ENCODE results near the gene HOMER1.

Gene HOMER1

DNA sequence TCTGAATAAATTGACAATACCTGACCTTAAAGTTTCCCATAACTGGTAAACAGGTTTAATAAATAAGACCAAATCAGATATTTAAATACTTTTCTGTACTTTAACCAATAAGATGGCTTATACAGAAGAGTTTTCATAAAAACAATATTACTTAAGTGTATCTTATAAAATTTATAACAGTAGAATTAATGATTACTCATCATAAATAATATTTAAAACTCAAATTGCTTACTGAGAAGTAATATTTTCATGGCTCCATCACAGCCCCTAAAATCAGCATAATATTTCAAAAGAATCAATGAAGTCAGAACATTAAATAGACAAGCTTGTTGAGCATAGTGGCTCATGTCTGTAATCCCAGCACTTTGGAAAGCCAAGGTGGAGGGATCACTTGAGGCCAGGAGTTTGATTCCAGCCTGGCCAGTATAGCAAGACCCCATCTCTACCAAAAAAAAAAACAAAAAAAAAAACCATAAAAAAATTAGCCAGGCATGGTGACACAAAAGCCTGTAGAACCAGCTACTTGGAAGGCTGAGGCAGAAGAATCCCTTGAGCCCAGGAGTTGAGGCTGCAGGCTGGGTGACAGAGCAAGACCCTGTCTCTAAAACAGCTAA lies 23.5 kb downstream of the HOMER1 start:
- H3K4me1 Mint-ChIP-seq, result peaks cover 21% of the 10 kb centered on the region
- H3K36me3 Mint-ChIP-seq (ENCODE audit: low read depth), result peaks cover 16% of the 10 kb centered on the region
- no peaks in the 10 kb centered on the region for H3K27me3 Mint-ChIP-seq (ENCODE audit: low read depth, poor library complexity)
- no peak overlapping the region for H3K27ac Mint-ChIP-seq
- TF ChIP-seq CTCF (IDR thresholded peaks at IDR 0.05), result no peak
- H3K4me3 Mint-ChIP-seq, result no peak overlapping the region
- no peaks in the 10 kb centered on the region for H3K9me3 Mint-ChIP-seq
- DNase-seq, result no peak

GRCh38 chr5:79489773-79490172 lies 24.2 kb downstream of the HOMER1 start:
- Mint-ChIP-seq H3K4me1 (peaks cover 19% of the 10 kb centered on the region), H3K36me3 (ENCODE audit: low read depth) (peaks cover 18% of the 10 kb centered on the region), H3K4me3 (no peak overlapping the region), H3K27me3 (ENCODE audit: low read depth, poor library complexity) (no peaks in the 10 kb centered on the region), H3K27ac (no peak overlapping the region), H3K9me3 (no peaks in the 10 kb centered on the region)
- no peak for DNase-seq
- TF ChIP-seq CTCF (IDR thresholded peaks at IDR 0.05), result no peak

DNA sequence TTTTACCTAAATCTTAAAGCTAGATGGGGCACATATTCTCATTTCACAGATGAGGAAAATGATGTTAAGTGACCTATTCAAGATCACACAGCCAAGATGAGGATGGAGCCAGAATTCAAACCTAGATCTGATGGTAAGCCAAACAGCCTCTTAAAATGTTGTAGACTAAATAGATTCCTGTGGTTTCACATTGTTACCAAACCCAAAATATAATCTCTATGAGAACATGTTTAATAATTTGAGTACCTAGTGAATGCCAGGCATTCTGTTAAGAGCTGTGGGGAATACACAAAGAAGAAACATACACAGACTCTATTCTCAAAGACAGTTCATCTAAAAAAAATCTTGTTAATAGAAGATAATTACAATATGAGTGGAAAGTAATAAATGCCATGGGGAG lies 25.2 kb downstream of the HOMER1 start:
- Mint-ChIP-seq H3K9me3 (peaks cover 5% of the 10 kb centered on the region), H3K4me3 (no peak overlapping the region), H3K4me1 (peaks cover 19% of the 10 kb centered on the region), H3K27me3 (ENCODE audit: low read depth, poor library complexity) (no peaks in the 10 kb centered on the region), H3K27ac (no peak overlapping the region), H3K36me3 (ENCODE audit: low read depth) (peaks cover 20% of the 10 kb centered on the region)
- no peak for TF ChIP-seq CTCF (IDR thresholded peaks at IDR 0.05)
- DNase-seq, result no peak

DNA sequence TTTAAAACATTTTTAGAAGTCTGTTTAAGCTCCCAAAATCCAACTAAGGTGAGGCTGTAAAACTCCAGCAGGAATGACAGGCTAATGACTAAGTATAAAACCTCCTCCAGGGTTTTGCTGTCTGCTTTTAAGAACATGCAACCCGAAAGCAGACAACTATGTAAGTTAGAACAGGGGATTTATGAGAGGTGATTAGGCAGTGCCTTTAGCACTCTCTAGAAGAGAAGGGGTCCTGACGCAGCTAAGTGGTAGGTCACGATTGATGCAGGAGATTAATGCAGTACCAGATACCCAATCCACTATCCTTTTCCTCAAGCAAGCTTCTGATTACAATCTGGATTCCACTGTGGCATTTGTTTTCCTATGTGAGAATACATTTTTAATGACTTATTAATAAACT lies 25.9 kb downstream of the HOMER1 start:
- H3K9me3 Mint-ChIP-seq, result peaks cover 9% of the 10 kb centered on the region
- H3K4me1 Mint-ChIP-seq, result peaks cover 19% of the 10 kb centered on the region
- no peak for DNase-seq
- no peak overlapping the region for H3K4me3 Mint-ChIP-seq
- peak overlapping the region; percentile 8 for H3K27ac Mint-ChIP-seq
- TF ChIP-seq CTCF (IDR thresholded peaks at IDR 0.05), result no peak
- peaks cover 19% of the 10 kb centered on the region for H3K36me3 Mint-ChIP-seq (ENCODE audit: low read depth)
- H3K27me3 Mint-ChIP-seq (ENCODE audit: low read depth, poor library complexity), result no peaks in the 10 kb centered on the region

DNA sequence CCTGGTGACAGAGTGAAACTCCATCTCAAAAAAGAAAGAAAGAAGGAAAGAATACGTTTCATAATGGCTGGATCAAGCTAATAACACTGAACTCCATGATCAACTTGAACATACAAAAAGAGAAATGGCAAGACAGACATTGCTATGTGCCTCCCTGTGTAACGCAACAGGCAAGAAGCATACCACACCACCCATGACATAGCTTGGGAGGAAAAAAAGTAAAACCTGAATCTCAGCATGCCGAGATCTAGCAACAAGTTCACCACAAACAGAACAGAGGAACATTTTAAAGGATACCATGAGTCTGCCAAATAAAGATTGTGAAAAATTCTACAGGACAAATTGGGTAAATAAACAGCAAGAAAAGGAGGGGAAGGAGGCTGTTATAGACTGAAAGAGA lies 26.7 kb downstream of the HOMER1 start:
- H3K36me3 Mint-ChIP-seq (ENCODE audit: low read depth), result peaks cover 26% of the 10 kb centered on the region
- peaks cover 19% of the 10 kb centered on the region for H3K4me1 Mint-ChIP-seq
- no peak for DNase-seq
- H3K9me3 Mint-ChIP-seq, result peaks cover 12% of the 10 kb centered on the region
- no peaks in the 10 kb centered on the region for H3K27me3 Mint-ChIP-seq (ENCODE audit: low read depth, poor library complexity)
- no peak for TF ChIP-seq CTCF (IDR thresholded peaks at IDR 0.05)
- no peak overlapping the region for H3K27ac Mint-ChIP-seq
- no peak overlapping the region for H3K4me3 Mint-ChIP-seq

DNA sequence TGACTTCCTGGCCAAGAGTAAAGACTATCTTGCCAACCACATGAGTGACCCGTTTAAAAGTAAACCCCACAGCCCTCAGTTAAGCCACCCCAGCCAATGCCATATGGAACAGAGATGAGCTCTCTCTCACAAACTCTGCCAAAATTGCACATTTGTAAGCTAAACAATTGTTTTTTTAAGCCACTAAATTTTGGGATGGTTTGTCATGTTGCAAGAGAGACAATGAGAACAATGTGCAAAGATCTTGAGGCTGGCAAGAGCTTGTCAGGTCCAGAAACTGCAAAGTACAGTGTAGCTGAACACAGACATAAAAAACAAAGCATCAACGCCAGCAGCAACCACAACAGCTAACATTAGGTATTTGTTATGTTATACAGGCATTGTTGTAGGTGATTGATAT lies 27.8 kb downstream of the HOMER1 start:
- Mint-ChIP-seq H3K4me3 (no peak overlapping the region), H3K27ac (peak overlapping the region; percentile 70), H3K4me1 (peaks cover 19% of the 10 kb centered on the region), H3K27me3 (ENCODE audit: low read depth, poor library complexity) (no peaks in the 10 kb centered on the region), H3K9me3 (peaks cover 15% of the 10 kb centered on the region), H3K36me3 (ENCODE audit: low read depth) (peaks cover 30% of the 10 kb centered on the region)
- no peak for TF ChIP-seq CTCF (IDR thresholded peaks at IDR 0.05)
- no peak for DNase-seq
